ENCODE measurements around the gene PCBP2.
"Not testable (repeated sequence)": the region's sequence is repeated elsewhere in the genome, so short reads cannot be mapped to it uniquely, and the experiment has no call there.

The PCBP2 gene

GRCh38 chr12:53423597-53423996 is 28.3 kb upstream of the PCBP2 start, which contains the start of gene AMHR2:
TSS of gene AMHR2 (plus strand) at chr12:53423855. CDS start at chr12:53423935, 80 bp downstream.
- H3K9ac ChIP-seq (ENCODE audit: low read length): no peak within 1 kb of the TSS
- H3K36me3 ChIP-seq (ENCODE audit: control insufficient read depth, insufficient read depth, low read length, severe bottlenecking): no peaks in the 10 kb centered on the region
- no peak within 1 kb of the TSS for H3K4me3 ChIP-seq (ENCODE audit: low read length)
- DNase-seq (ENCODE audit: low read depth): no peak
- H3K9me3 ChIP-seq (ENCODE audit: control insufficient read depth, low read length): no peaks in the 10 kb centered on the region
- peaks cover 8% of the 10 kb centered on the region for H3K27me3 ChIP-seq (replicated peaks; ENCODE audit: control insufficient read depth, insufficient read depth, low read length)
- peaks cover 4% of the 10 kb centered on the region for H3K4me1 ChIP-seq (ENCODE audit: control insufficient read depth, insufficient read depth, low read length)

GRCh38 chr12:53424626-53425514 is 27.0 kb upstream of the PCBP2 start:
- DNase-seq (ENCODE audit: low read depth): no peak
- H3K4me3 ChIP-seq (ENCODE audit: low read length): no peak overlapping the region
- H3K36me3 ChIP-seq (ENCODE audit: control insufficient read depth, insufficient read depth, low read length, severe bottlenecking): no peaks in the 10 kb centered on the region
- no peak overlapping the region for H3K9ac ChIP-seq (ENCODE audit: low read length)
- H3K4me1 ChIP-seq (ENCODE audit: control insufficient read depth, insufficient read depth, low read length): peaks cover 4% of the 10 kb centered on the region
- no peaks in the 10 kb centered on the region for H3K9me3 ChIP-seq (ENCODE audit: control insufficient read depth, low read length)
- peaks cover 8% of the 10 kb centered on the region for H3K27me3 ChIP-seq (replicated peaks; ENCODE audit: control insufficient read depth, insufficient read depth, low read length)

- no peak overlapping the region for H3K4me3 ChIP-seq (ENCODE audit: low read length)
- DNase-seq (ENCODE audit: low read depth): no peak
- H3K4me1 ChIP-seq (ENCODE audit: control insufficient read depth, insufficient read depth, low read length): peaks cover 4% of the 10 kb centered on the region
- H3K9me3 ChIP-seq (ENCODE audit: control insufficient read depth, low read length): no peaks in the 10 kb centered on the region
- no peaks in the 10 kb centered on the region for H3K36me3 ChIP-seq (ENCODE audit: control insufficient read depth, insufficient read depth, low read length, severe bottlenecking)
- H3K9ac ChIP-seq (ENCODE audit: low read length): no peak overlapping the region
- H3K27me3 ChIP-seq (replicated peaks; ENCODE audit: control insufficient read depth, insufficient read depth, low read length): peaks cover 8% of the 10 kb centered on the region
These were observed 26.3 kb upstream of the PCBP2 start for GRCh38 chr12:53425515-53426150.

- H3K9me3 ChIP-seq (ENCODE audit: control insufficient read depth, low read length): no peaks in the 10 kb centered on the region
- H3K36me3 ChIP-seq (ENCODE audit: control insufficient read depth, insufficient read depth, low read length, severe bottlenecking): no peaks in the 10 kb centered on the region
- no peak overlapping the region for H3K9ac ChIP-seq (ENCODE audit: low read length)
- DNase-seq (ENCODE audit: low read depth): peak; percentile 50
- no peak overlapping the region for H3K4me3 ChIP-seq (ENCODE audit: low read length)
- no peaks in the 10 kb centered on the region for H3K4me1 ChIP-seq (ENCODE audit: control insufficient read depth, insufficient read depth, low read length)
- H3K27me3 ChIP-seq (replicated peaks; ENCODE audit: control insufficient read depth, insufficient read depth, low read length): peaks cover 8% of the 10 kb centered on the region
These were observed 23.9 kb upstream of the PCBP2 start for GRCh38 chr12:53427905-53428594.

GRCh38 chr12:53428741-53429140 is 23.2 kb upstream of the PCBP2 start:
- Histone ChIP-seq H3K4me3 (ENCODE audit: low read length) (no peak overlapping the region), H3K9me3 (ENCODE audit: control insufficient read depth, low read length) (no peaks in the 10 kb centered on the region), H3K36me3 (ENCODE audit: control insufficient read depth, insufficient read depth, low read length, severe bottlenecking) (no peaks in the 10 kb centered on the region), H3K9ac (ENCODE audit: low read length) (no peak overlapping the region), H3K4me1 (ENCODE audit: control insufficient read depth, insufficient read depth, low read length) (no peaks in the 10 kb centered on the region), H3K27me3 (replicated peaks; ENCODE audit: control insufficient read depth, insufficient read depth, low read length) (peaks cover 4% of the 10 kb centered on the region)
- DNase-seq (ENCODE audit: low read depth): no peak

GRCh38 chr12:53430116-53430515 is 21.8 kb upstream of the PCBP2 start:
- no peak for DNase-seq (ENCODE audit: low read depth)
- Histone ChIP-seq H3K4me1 (ENCODE audit: control insufficient read depth, insufficient read depth, low read length) (no peaks in the 10 kb centered on the region), H3K36me3 (ENCODE audit: control insufficient read depth, insufficient read depth, low read length, severe bottlenecking) (no peaks in the 10 kb centered on the region), H3K9ac (ENCODE audit: low read length) (no peak overlapping the region), H3K4me3 (ENCODE audit: low read length) (no peak overlapping the region), H3K27me3 (replicated peaks; ENCODE audit: control insufficient read depth, insufficient read depth, low read length) (no peaks in the 10 kb centered on the region), H3K9me3 (ENCODE audit: control insufficient read depth, low read length) (no peaks in the 10 kb centered on the region)

GRCh38 chr12:53431187-53431586 is 20.7 kb upstream of the PCBP2 start:
- Histone ChIP-seq H3K36me3 (ENCODE audit: control insufficient read depth, insufficient read depth, low read length, severe bottlenecking) (no peaks in the 10 kb centered on the region), H3K27me3 (replicated peaks; ENCODE audit: control insufficient read depth, insufficient read depth, low read length) (no peaks in the 10 kb centered on the region), H3K4me1 (ENCODE audit: control insufficient read depth, insufficient read depth, low read length) (no peaks in the 10 kb centered on the region), H3K4me3 (ENCODE audit: low read length) (no peak overlapping the region), H3K9me3 (ENCODE audit: control insufficient read depth, low read length) (no peaks in the 10 kb centered on the region), H3K9ac (ENCODE audit: low read length) (no peak overlapping the region)
- DNase-seq (ENCODE audit: low read depth): no peak

GRCh38 chr12:53435326-53435725 is 16.6 kb upstream of the PCBP2 start:
- H3K27me3 ChIP-seq (replicated peaks; ENCODE audit: control insufficient read depth, insufficient read depth, low read length): not testable (repeated sequence)

GRCh38 chr12:53439582-53439981 is 12.3 kb upstream of the PCBP2 start:
- not testable (repeated sequence) for H3K4me3 ChIP-seq (ENCODE audit: low read length); DNase-seq (ENCODE audit: low read depth); H3K27me3 ChIP-seq (replicated peaks; ENCODE audit: control insufficient read depth, insufficient read depth, low read length); H3K9ac ChIP-seq (ENCODE audit: low read length); H3K36me3 ChIP-seq (ENCODE audit: control insufficient read depth, insufficient read depth, low read length, severe bottlenecking); H3K9me3 ChIP-seq (ENCODE audit: control insufficient read depth, low read length)
- H3K4me1 ChIP-seq (ENCODE audit: control insufficient read depth, insufficient read depth, low read length): peaks cover 12% of the 10 kb centered on the region

More at GRCh38 chr12:53435326-53435725, 16.6 kb upstream of the PCBP2 start:
- H3K36me3 ChIP-seq (ENCODE audit: control insufficient read depth, insufficient read depth, low read length, severe bottlenecking); H3K9ac ChIP-seq (ENCODE audit: low read length); H3K4me3 ChIP-seq (ENCODE audit: low read length); DNase-seq (ENCODE audit: low read depth); H3K4me1 ChIP-seq (ENCODE audit: control insufficient read depth, insufficient read depth, low read length); H3K9me3 ChIP-seq (ENCODE audit: control insufficient read depth, low read length): not testable (repeated sequence)

- H3K4me1 ChIP-seq (ENCODE audit: control insufficient read depth, insufficient read depth, low read length): peaks cover 16% of the 10 kb centered on the region
- peak; percentile 100 for DNase-seq (ENCODE audit: low read depth)
- peaks cover 22% of the 10 kb centered on the region for H3K36me3 ChIP-seq (ENCODE audit: control insufficient read depth, insufficient read depth, low read length, severe bottlenecking)
- H3K27me3 ChIP-seq (replicated peaks; ENCODE audit: control insufficient read depth, insufficient read depth, low read length): no peaks in the 10 kb centered on the region
- H3K9ac ChIP-seq (ENCODE audit: low read length): peak within 1 kb of the TSS; percentile 97
- no peaks in the 10 kb centered on the region for H3K9me3 ChIP-seq (ENCODE audit: control insufficient read depth, low read length)
- H3K4me3 ChIP-seq (ENCODE audit: low read length): peak within 1 kb of the TSS; percentile 97
These were observed 10.7 kb upstream of the PCBP2 start, which contains the start of gene PRR13 for GRCh38 chr12:53441040-53441833. TSS of gene PRR13 (plus strand) at chr12:53441734. CDS start at chr12:53442715, 981 bp downstream.

Data from adipocyte (in vitro differentiated cells).